CD4-positive, CD25-positive, alpha-beta regulatory T cell (primary cell): ENCODE data around the gene PLEK. TPM values are rescaled to one million over a fixed set of nuclear protein-coding genes. Genes with fewer than 3 reads are reported as not detected.

Experiments
- ATAC-seq, 2 donors: fragments of 150-1000 bp; cut with Tn5 transposase; one replicate each; pipeline ENCODE4 v1.10.0; 2021; ENCODE audit warnings: low read depth in 2 of 2, moderate number of reproducible peaks in 2 of 2, moderate library complexity in 1 of 2
- DNase-seq, 3 donors: peaks; one replicate each; pipeline versions ENCODE4 v3.0.0 to v3.0.0-alpha.2; 2012 to 2022; ENCODE audit warnings: mixed read lengths in 1 of 3
- H3K27ac ChIP-seq: one replicate; pipeline ENCODE4 v1.7.0; 2013; ENCODE audit warnings: mild to moderate bottlenecking, low read length; ENCODE audit not compliant: insufficient read depth, poor library complexity, severe bottlenecking
- H3K27me3 ChIP-seq: one replicate; pipeline ENCODE4 v1.7.0; 2013; ENCODE audit warnings: low read length; ENCODE audit not compliant: control insufficient read depth, insufficient read depth
- H3K36me3 ChIP-seq: one replicate; pipeline ENCODE4 v1.7.0; 2013; ENCODE audit warnings: mild to moderate bottlenecking, low read length, moderate library complexity; ENCODE audit not compliant: control insufficient read depth, insufficient read depth
- H3K4me1 ChIP-seq: 2 replicates; pipeline ENCODE4 v1.7.0; 2013; ENCODE audit warnings: mild to moderate bottlenecking, low read length; ENCODE audit not compliant: insufficient read depth, control insufficient read depth, poor library complexity, severe bottlenecking
- H3K4me3 ChIP-seq: one replicate; pipeline ENCODE4 v1.7.0; 2013; ENCODE audit warnings: low read depth, mild to moderate bottlenecking, low read length, moderate library complexity
- H3K9me3 ChIP-seq, 2 experiments: 1 replicate in 1 of 2; 2 replicates in 1 of 2; pipeline ENCODE4 v1.7.0; 2013; ENCODE audit warnings: low read length in 2 of 2, mild to moderate bottlenecking in 1 of 2, moderate library complexity in 1 of 2; ENCODE audit not compliant: control insufficient read depth in 2 of 2
- H3K27ac Mint-ChIP-seq, 3 donors: one replicate each; pipeline ENCODE4 v1.8.0; 2020 to 2022; ENCODE audit warnings: mild to moderate bottlenecking in 3 of 3, mixed read lengths in 3 of 3, moderate library complexity in 2 of 3
- H3K27me3 Mint-ChIP-seq: one replicate; pipeline ENCODE4 v1.8.0; 2022; ENCODE audit warnings: mild to moderate bottlenecking, mixed read lengths
- H3K36me3 Mint-ChIP-seq: one replicate; pipeline ENCODE4 v1.8.0; 2020; ENCODE audit warnings: mixed read lengths
- H3K4me1 Mint-ChIP-seq, 4 donors: one replicate each; pipeline ENCODE4 v1.8.0; 2020 to 2022; ENCODE audit warnings: mixed read lengths in 4 of 4, mild to moderate bottlenecking in 1 of 4
- H3K4me3 Mint-ChIP-seq, 4 donors: one replicate each; pipeline ENCODE4 v1.8.0; 2020 to 2022; ENCODE audit warnings: mild to moderate bottlenecking in 4 of 4, mixed read lengths in 4 of 4, moderate library complexity in 3 of 4
- H3K9me3 Mint-ChIP-seq, 7 donors: one replicate each; pipeline ENCODE4 v1.8.0; 2020 to 2022; ENCODE audit warnings: mixed read lengths in 7 of 7, mild to moderate bottlenecking in 3 of 7, moderate library complexity in 2 of 7
- polyA plus RNA-seq, 4 donors: library from polyadenylated mRNA; unstranded; fragments of 300-500 nt; fragmentation: Illumina TruSeq; gene quantifications; one replicate each; pipeline ENCODE4 v1.2.3, GENCODE V29; 2021
- total RNA-seq: library from RNA; stranded (reverse); gene quantifications from one replicate; pipeline ENCODE4 v1.2.3, GENCODE V29; 2022

The PLEK gene
- total and polyA plus RNA-seq, 5 donors from 2014 or later: 2.2 to 10.1 (median 5.8) TPM

GRCh38 chr2:68328901-68329300 is 36.2 kb upstream of the PLEK start:
- Mint-ChIP-seq H3K4me1 (no peaks in the 10 kb centered on the region), H3K27ac (no peak overlapping the region), H3K9me3 (peaks cover 0 to 1% (median 0%) of the 10 kb centered on the region in 7 donors)

DNA sequence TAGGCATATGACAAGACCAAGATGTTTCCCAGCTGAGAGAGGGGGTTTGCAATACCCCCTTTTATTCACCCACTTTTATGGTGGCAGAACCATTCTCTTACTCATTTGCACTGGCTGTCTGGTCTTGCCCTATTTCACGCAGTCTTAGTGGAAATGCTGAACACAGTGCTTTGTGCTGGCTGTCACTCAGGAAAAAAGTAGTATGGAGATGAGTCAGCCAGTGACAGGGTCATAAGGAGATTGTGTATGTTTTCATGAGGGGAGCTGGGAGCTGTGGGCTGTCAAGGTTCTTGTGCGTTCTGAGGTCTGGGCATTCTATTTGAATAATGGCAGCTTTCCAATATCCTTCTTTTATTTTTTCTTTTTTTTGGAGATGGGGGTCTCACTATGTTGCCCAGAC is 34.4 kb upstream of the PLEK start:
- peaks cover 7% of the 10 kb centered on the region for H3K27me3 ChIP-seq
- Mint-ChIP-seq H3K27me3 (peaks cover 33% of the 10 kb centered on the region), H3K4me3 (no peak overlapping the region), H3K4me1 (no peaks in the 10 kb centered on the region), H3K27ac (peak overlapping the region in 1 of 3 donors; percentile 57), H3K36me3 (no peaks in the 10 kb centered on the region), H3K9me3 (peaks cover 0 to 1% (median 0%) of the 10 kb centered on the region in 7 donors)
- no peak overlapping the region for H3K4me3 ChIP-seq
- H3K4me1 ChIP-seq: no peaks in the 10 kb centered on the region
- no peaks in the 10 kb centered on the region for H3K36me3 ChIP-seq
- no peak for DNase-seq
- no peak for ATAC-seq
- no peaks in the 10 kb centered on the region for H3K9me3 ChIP-seq
- H3K27ac ChIP-seq: no peak overlapping the region

More at GRCh38 chr2:68328901-68329300, 36.2 kb upstream of the PLEK start:
- no peak for ATAC-seq
- Histone ChIP-seq H3K36me3 (no peaks in the 10 kb centered on the region), H3K4me3 (no peak overlapping the region), H3K27me3 (peaks cover 10% of the 10 kb centered on the region), H3K27ac (no peak overlapping the region), H3K9me3 (no peaks in the 10 kb centered on the region), H3K4me1 (no peaks in the 10 kb centered on the region)
- DNase-seq: no peak
- Mint-ChIP-seq H3K36me3 (no peaks in the 10 kb centered on the region), H3K27me3 (peaks cover 33% of the 10 kb centered on the region), H3K4me3 (no peak overlapping the region)

GRCh38 chr2:68333009-68333408 is 32.1 kb upstream of the PLEK start:
- DNase-seq (no peak), ATAC-seq (no peak)
- no peaks in the 10 kb centered on the region for H3K9me3 ChIP-seq
- H3K27ac ChIP-seq: no peak overlapping the region
- H3K9me3 Mint-ChIP-seq: peaks cover 0 to 3% (median 0%) of the 10 kb centered on the region in 7 donors
- H3K27me3 Mint-ChIP-seq: peaks cover 45% of the 10 kb centered on the region
- no peak overlapping the region for H3K4me3 Mint-ChIP-seq
- no peak overlapping the region for H3K27ac Mint-ChIP-seq
- H3K27me3 ChIP-seq: peaks cover 14% of the 10 kb centered on the region
- no peaks in the 10 kb centered on the region for H3K4me1 ChIP-seq
- H3K36me3 Mint-ChIP-seq: no peaks in the 10 kb centered on the region
- H3K36me3 ChIP-seq: no peaks in the 10 kb centered on the region
- H3K4me1 Mint-ChIP-seq: no peaks in the 10 kb centered on the region
- no peak overlapping the region for H3K4me3 ChIP-seq

DNA sequence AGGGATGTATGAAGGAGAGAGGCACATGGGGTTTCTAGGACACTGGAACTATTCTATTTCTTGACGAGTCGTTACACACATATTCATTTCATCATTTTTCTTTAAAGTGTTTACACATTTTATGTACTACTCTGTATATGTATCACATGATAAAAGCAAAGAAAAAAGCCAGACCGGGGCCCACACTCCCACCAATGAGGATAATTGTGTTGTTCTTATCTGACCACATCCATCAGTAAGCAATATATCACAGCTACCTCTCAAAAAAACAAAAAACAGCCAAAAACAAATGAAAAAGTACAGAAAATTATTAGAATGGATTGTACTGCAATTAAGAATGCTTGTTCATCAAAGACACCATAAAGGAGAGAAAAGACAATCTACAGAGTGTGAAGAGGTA is 31.2 kb upstream of the PLEK start:
- no peak for ATAC-seq
- no peak overlapping the region for H3K27ac Mint-ChIP-seq
- peaks cover 0 to 3% (median 0%) of the 10 kb centered on the region in 7 donors for H3K9me3 Mint-ChIP-seq
- no peak for DNase-seq
- H3K27ac ChIP-seq: no peak overlapping the region
- H3K4me1 Mint-ChIP-seq: no peaks in the 10 kb centered on the region
- H3K4me3 Mint-ChIP-seq: no peak overlapping the region
- no peaks in the 10 kb centered on the region for H3K36me3 Mint-ChIP-seq
- no peak overlapping the region for H3K4me3 ChIP-seq
- H3K4me1 ChIP-seq: no peaks in the 10 kb centered on the region
- peaks cover 15% of the 10 kb centered on the region for H3K27me3 ChIP-seq
- H3K27me3 Mint-ChIP-seq: peaks cover 52% of the 10 kb centered on the region
- no peaks in the 10 kb centered on the region for H3K36me3 ChIP-seq
- no peaks in the 10 kb centered on the region for H3K9me3 ChIP-seq

DNA sequence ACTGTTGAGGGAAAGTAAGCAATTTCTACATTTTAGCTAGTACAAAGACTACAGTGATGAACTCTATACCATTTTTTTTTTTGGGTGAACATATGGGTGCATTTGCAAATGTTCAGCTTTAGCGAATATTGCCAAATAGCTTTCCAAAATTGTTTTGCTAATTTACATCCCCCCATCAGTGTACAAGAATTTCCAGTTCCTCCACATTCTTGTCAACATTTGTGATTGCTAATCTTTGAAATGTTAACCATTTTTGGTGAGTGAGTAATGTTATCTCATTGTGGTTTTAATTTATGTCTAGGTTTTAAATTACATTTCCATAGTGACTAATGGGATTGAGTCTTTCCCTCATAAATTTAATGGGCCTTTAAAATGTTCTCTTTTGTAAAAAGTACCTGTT is 28.9 kb upstream of the PLEK start:
- Histone ChIP-seq H3K36me3 (no peaks in the 10 kb centered on the region), H3K4me1 (no peaks in the 10 kb centered on the region), H3K27ac (no peak overlapping the region), H3K27me3 (peaks cover 27% of the 10 kb centered on the region), H3K4me3 (no peak overlapping the region), H3K9me3 (no peaks in the 10 kb centered on the region)
- Mint-ChIP-seq H3K36me3 (no peaks in the 10 kb centered on the region), H3K27me3 (peaks cover 56% of the 10 kb centered on the region), H3K4me1 (no peaks in the 10 kb centered on the region), H3K4me3 (no peak overlapping the region), H3K9me3 (peaks cover 0 to 3% (median 0%) of the 10 kb centered on the region in 7 donors), H3K27ac (no peak overlapping the region)
- ATAC-seq (no peak), DNase-seq (no peak)

DNA sequence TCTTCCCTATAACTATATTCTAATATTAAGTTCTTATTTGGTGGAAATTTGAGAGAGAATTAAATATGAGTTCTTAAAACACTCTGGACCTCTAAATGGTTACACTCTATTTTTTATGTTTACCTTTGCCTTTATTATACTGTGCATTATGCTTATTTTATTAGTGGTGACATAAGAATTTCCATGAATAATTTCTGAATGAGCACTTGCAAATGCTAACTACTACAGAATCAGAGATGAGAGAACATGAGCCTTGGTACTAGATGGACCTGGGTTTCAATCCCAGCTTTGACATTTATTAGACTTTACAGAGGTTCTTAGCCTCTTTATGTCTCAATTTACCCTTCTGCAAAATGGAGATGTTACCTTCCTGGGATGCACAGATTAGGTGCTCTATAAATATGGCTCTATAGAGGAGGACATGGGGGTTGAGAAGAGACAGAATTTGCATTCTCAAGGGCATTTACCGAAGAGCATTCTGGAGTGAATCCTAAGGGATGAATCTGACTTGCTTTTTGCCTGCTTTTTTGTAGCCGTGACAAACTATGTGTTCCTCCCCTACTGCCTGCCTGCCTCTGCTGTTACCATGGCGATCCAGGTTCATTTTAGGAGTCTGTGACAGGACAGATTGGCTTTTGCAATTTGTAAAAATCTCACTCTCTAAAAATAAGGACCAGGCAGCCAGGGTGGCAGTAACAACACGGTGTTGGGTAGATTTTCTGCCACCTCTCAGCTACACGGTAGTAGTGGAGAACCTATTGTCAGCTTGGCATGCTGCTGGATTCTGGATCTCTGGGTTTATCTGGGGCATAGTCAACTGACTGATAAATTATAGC is 24.6 kb upstream of the PLEK start:
- no peak for ATAC-seq
- no peak for DNase-seq
- Mint-ChIP-seq H3K36me3 (no peaks in the 10 kb centered on the region), H3K4me1 (no peaks in the 10 kb centered on the region), H3K27ac (no peak overlapping the region), H3K4me3 (no peak overlapping the region), H3K27me3 (peaks cover 65% of the 10 kb centered on the region), H3K9me3 (peaks cover 0 to 3% (median 0%) of the 10 kb centered on the region in 7 donors)
- Histone ChIP-seq H3K9me3 (no peaks in the 10 kb centered on the region), H3K36me3 (no peaks in the 10 kb centered on the region), H3K4me3 (no peak overlapping the region), H3K27ac (no peak overlapping the region), H3K27me3 (peaks cover 43% of the 10 kb centered on the region), H3K4me1 (no peaks in the 10 kb centered on the region)

- ATAC-seq (no peak), DNase-seq (no peak)
- H3K27me3 Mint-ChIP-seq: peaks cover 67% of the 10 kb centered on the region
Measured at GRCh38 chr2:68341062-68341329, 24.1 kb upstream of the PLEK start.

GRCh38 chr2:68341583-68341982 is 23.5 kb upstream of the PLEK start:
- Histone ChIP-seq H3K4me1 (no peaks in the 10 kb centered on the region), H3K36me3 (no peaks in the 10 kb centered on the region), H3K27me3 (peaks cover 36% of the 10 kb centered on the region), H3K9me3 (no peaks in the 10 kb centered on the region), H3K27ac (no peak overlapping the region), H3K4me3 (no peak overlapping the region)
- Mint-ChIP-seq H3K4me3 (no peak overlapping the region), H3K9me3 (peaks cover 0 to 3% (median 0%) of the 10 kb centered on the region in 7 donors), H3K27ac (peak overlapping the region in 1 of 3 donors; percentile 90), H3K4me1 (no peaks in the 10 kb centered on the region), H3K36me3 (no peaks in the 10 kb centered on the region), H3K27me3 (peaks cover 70% of the 10 kb centered on the region)
- no peak for ATAC-seq
- no peak for DNase-seq

More at GRCh38 chr2:68341062-68341329, 24.1 kb upstream of the PLEK start:
- H3K4me3 Mint-ChIP-seq: no peak overlapping the region
- H3K4me1 Mint-ChIP-seq: no peaks in the 10 kb centered on the region
- Histone ChIP-seq H3K27ac (no peak overlapping the region), H3K9me3 (no peaks in the 10 kb centered on the region), H3K27me3 (peaks cover 40% of the 10 kb centered on the region), H3K36me3 (no peaks in the 10 kb centered on the region), H3K4me1 (no peaks in the 10 kb centered on the region), H3K4me3 (no peak overlapping the region)
- H3K36me3 Mint-ChIP-seq: no peaks in the 10 kb centered on the region
- H3K27ac Mint-ChIP-seq: no peak overlapping the region
- H3K9me3 Mint-ChIP-seq: peaks cover 0 to 3% (median 0%) of the 10 kb centered on the region in 7 donors
